ENCODE measurements around the gene COQ8A. TPM values are rescaled to one million over a fixed set of nuclear protein-coding genes. Genes with fewer than 3 reads are reported as not detected.

Gene COQ8A
- total and polyA plus RNA-seq, 7 experiments from 2014 or later: 34.1 to 83.4 (median 66.3) TPM

DNA sequence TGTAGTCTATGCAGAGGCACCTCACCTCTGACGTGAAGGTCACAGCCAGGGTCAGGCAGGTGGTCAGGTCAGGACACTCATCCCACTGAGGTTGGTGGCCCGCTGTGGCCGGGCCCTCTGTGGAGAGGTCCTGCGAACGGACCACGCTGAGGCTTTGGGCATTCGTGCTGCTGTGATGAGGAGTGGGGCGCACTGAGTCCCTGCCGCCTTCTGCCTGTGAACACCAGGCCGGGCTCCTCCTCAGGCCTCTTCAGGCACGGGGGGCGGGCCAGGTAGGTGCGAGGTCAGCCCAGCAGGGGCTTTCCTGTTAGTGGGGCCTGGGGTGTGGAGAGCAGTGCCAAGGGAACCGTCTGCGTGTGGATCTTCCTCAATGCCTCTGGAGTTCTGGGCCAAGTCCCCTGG lies 39.0 kb downstream of the COQ8A start:
- Mint-ChIP-seq H3K27me3 (no peaks in the 10 kb centered on the region), H3K36me3 (peaks cover 0 to 5% (median 0%) of the 10 kb centered on the region in 5 donors), H3K9me3 (no peaks in the 10 kb centered on the region), H3K27ac (no peak overlapping the region), H3K4me3 (no peak overlapping the region), H3K4me1 (peaks cover 0 to 5% (median 0%) of the 10 kb centered on the region in 7 donors)
- DNase-seq (no peak), ATAC-seq (no peak)
- H3K27me3 ChIP-seq (ENCODE audit: control insufficient read depth in 2 of 2, insufficient read depth in 2 of 2, low read length in 2 of 2): no peaks in the 10 kb centered on the region
- no peaks in the 10 kb centered on the region for H3K4me1 ChIP-seq (ENCODE audit: control insufficient read depth in 2 of 2, insufficient read depth in 2 of 2, low read length in 2 of 2)
- ChIA-PET POLR2A (no interaction called here), CTCF (no interaction called here)
- H3K4me3 ChIP-seq (ENCODE audit: low read length): no peak overlapping the region
- H3K36me3 ChIP-seq (ENCODE audit: control insufficient read depth in 2 of 3, insufficient read depth in 3 of 3, low read length in 3 of 3): peaks cover 0 to 83% (median 0%) of the 10 kb centered on the region in 3 experiments
- H3K9me3 ChIP-seq (ENCODE audit: control insufficient read depth in 2 of 3, low read length in 3 of 3): no peaks in the 10 kb centered on the region
- intact Hi-C loops (cut with micrococcal nuclease): no loop called here
- no peak overlapping the region for H3K27ac ChIP-seq (ENCODE audit: low read depth, low read length)

DNA sequence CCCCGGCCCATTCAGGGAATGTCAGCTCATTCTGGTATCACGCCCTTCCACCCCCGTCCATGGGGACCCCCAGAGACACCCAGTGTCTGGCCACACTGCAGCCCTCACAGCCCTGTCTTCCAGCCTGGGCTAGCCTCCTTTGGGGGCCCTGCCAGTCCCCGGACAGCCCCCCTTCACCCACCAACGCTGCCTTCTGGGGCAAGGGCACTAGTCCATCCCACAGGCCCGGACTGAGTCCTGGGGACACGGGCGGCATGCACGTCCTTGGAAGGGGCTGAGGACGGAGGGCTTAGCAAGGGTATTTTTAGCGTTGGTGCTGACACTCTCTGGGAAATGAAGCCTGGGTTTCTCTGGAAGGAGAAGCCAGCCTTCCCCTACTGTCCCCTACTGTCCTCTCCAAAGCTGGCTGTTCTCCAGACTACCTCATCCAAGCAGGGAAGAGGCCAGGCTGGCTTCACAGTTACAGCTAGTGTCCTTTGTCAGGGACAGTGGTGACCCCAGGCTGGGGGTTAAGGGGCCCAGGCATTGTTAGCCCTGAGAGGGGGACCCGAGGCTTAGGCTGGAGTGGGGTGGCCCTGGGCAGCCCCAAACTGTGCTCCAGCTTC lies 39.5 kb downstream of the COQ8A start:
- DNase-seq: no peak
- ATAC-seq: no peak
- Histone ChIP-seq H3K27ac (ENCODE audit: low read depth, low read length) (no peak overlapping the region), H3K9me3 (ENCODE audit: control insufficient read depth in 2 of 3, low read length in 3 of 3) (no peaks in the 10 kb centered on the region), H3K27me3 (ENCODE audit: control insufficient read depth in 2 of 2, insufficient read depth in 2 of 2, low read length in 2 of 2) (no peaks in the 10 kb centered on the region), H3K36me3 (ENCODE audit: control insufficient read depth in 2 of 3, insufficient read depth in 3 of 3, low read length in 3 of 3) (peaks cover 0 to 83% (median 0%) of the 10 kb centered on the region in 3 experiments), H3K4me1 (ENCODE audit: control insufficient read depth in 2 of 2, insufficient read depth in 2 of 2, low read length in 2 of 2) (no peaks in the 10 kb centered on the region), H3K4me3 (ENCODE audit: low read length) (no peak overlapping the region)
- Mint-ChIP-seq H3K27ac (no peak overlapping the region), H3K4me3 (no peak overlapping the region), H3K27me3 (no peaks in the 10 kb centered on the region), H3K9me3 (no peaks in the 10 kb centered on the region), H3K4me1 (peaks cover 0 to 4% (median 0%) of the 10 kb centered on the region in 7 donors), H3K36me3 (peaks cover 0 to 6% (median 0%) of the 10 kb centered on the region in 5 donors)
- ChIA-PET CTCF (no interaction called here), POLR2A (no interaction called here)
- intact Hi-C loops (cut with micrococcal nuclease): no loop called here

GRCh38 chr1:226980122-226980560 lies 40.0 kb downstream of the COQ8A start:
- no peak for DNase-seq
- peaks cover 0 to 83% (median 0%) of the 10 kb centered on the region in 3 experiments for H3K36me3 ChIP-seq (ENCODE audit: control insufficient read depth in 2 of 3, insufficient read depth in 3 of 3, low read length in 3 of 3)

GRCh38 chr1:226980565-226981385 lies 40.7 kb downstream of the COQ8A start:
- intact Hi-C loops (cut with micrococcal nuclease): no loop called here
- no peaks in the 10 kb centered on the region for H3K9me3 Mint-ChIP-seq
- no peak overlapping the region for H3K27ac ChIP-seq (ENCODE audit: low read depth, low read length)
- DNase-seq (no peak), ATAC-seq (no peak)
- H3K4me1 ChIP-seq (ENCODE audit: control insufficient read depth in 2 of 2, insufficient read depth in 2 of 2, low read length in 2 of 2): no peaks in the 10 kb centered on the region
- H3K36me3 ChIP-seq (ENCODE audit: control insufficient read depth in 2 of 3, insufficient read depth in 3 of 3, low read length in 3 of 3): peaks cover 0 to 88% (median 0%) of the 10 kb centered on the region in 3 experiments
- H3K9me3 ChIP-seq (ENCODE audit: control insufficient read depth in 2 of 3, low read length in 3 of 3): no peaks in the 10 kb centered on the region
- ChIA-PET CTCF (no interaction called here), POLR2A (no interaction called here)
- no peaks in the 10 kb centered on the region for H3K27me3 ChIP-seq (ENCODE audit: control insufficient read depth in 2 of 2, insufficient read depth in 2 of 2, low read length in 2 of 2)
- no peaks in the 10 kb centered on the region for H3K27me3 Mint-ChIP-seq
- peaks cover 0 to 4% (median 0%) of the 10 kb centered on the region in 7 donors for H3K4me1 Mint-ChIP-seq
- H3K4me3 ChIP-seq (ENCODE audit: low read length): no peak overlapping the region
- peaks cover 0 to 13% (median 4%) of the 10 kb centered on the region in 5 donors for H3K36me3 Mint-ChIP-seq
- no peak overlapping the region for H3K27ac Mint-ChIP-seq
- H3K4me3 Mint-ChIP-seq: no peak overlapping the region

More at GRCh38 chr1:226980122-226980560, 40.0 kb downstream of the COQ8A start:
- POLR2A ChIA-PET: no interaction called here
- peaks cover 0 to 4% (median 0%) of the 10 kb centered on the region in 7 donors for H3K4me1 Mint-ChIP-seq
- Histone ChIP-seq H3K4me3 (ENCODE audit: low read length) (no peak overlapping the region), H3K27me3 (ENCODE audit: control insufficient read depth in 2 of 2, insufficient read depth in 2 of 2, low read length in 2 of 2) (no peaks in the 10 kb centered on the region), H3K4me1 (ENCODE audit: control insufficient read depth in 2 of 2, insufficient read depth in 2 of 2, low read length in 2 of 2) (no peaks in the 10 kb centered on the region), H3K9me3 (ENCODE audit: control insufficient read depth in 2 of 3, low read length in 3 of 3) (no peaks in the 10 kb centered on the region), H3K27ac (ENCODE audit: low read depth, low read length) (no peak overlapping the region)
- no peak overlapping the region for H3K27ac Mint-ChIP-seq
- intact Hi-C loops (cut with micrococcal nuclease): no loop called here
- no peak overlapping the region for H3K4me3 Mint-ChIP-seq
- no peak for ATAC-seq
- peaks cover 0 to 9% (median 0%) of the 10 kb centered on the region in 5 donors for H3K36me3 Mint-ChIP-seq
- no peaks in the 10 kb centered on the region for H3K27me3 Mint-ChIP-seq
- no peaks in the 10 kb centered on the region for H3K9me3 Mint-ChIP-seq
- CTCF ChIA-PET: no interaction called here

GRCh38 chr1:226981386-226981817 lies 41.3 kb downstream of the COQ8A start:
- no peaks in the 10 kb centered on the region for H3K4me1 ChIP-seq (ENCODE audit: control insufficient read depth in 2 of 2, insufficient read depth in 2 of 2, low read length in 2 of 2)
- no peak overlapping the region for H3K4me3 Mint-ChIP-seq
- peaks cover 0 to 4% (median 0%) of the 10 kb centered on the region in 7 donors for H3K4me1 Mint-ChIP-seq
- no peak overlapping the region for H3K4me3 ChIP-seq (ENCODE audit: low read length)
- ChIA-PET POLR2A (no interaction called here), CTCF (no interaction called here)
- H3K27ac Mint-ChIP-seq: no peak overlapping the region
- DNase-seq (no peak), ATAC-seq (no peak)
- H3K9me3 Mint-ChIP-seq: no peaks in the 10 kb centered on the region
- no peaks in the 10 kb centered on the region for H3K27me3 Mint-ChIP-seq
- H3K27ac ChIP-seq (ENCODE audit: low read depth, low read length): no peak overlapping the region
- H3K36me3 Mint-ChIP-seq: peaks cover 6 to 19% (median 8%) of the 10 kb centered on the region in 5 donors
- no peaks in the 10 kb centered on the region for H3K27me3 ChIP-seq (ENCODE audit: control insufficient read depth in 2 of 2, insufficient read depth in 2 of 2, low read length in 2 of 2)
- no peaks in the 10 kb centered on the region for H3K9me3 ChIP-seq (ENCODE audit: control insufficient read depth in 2 of 3, low read length in 3 of 3)
- intact Hi-C loops (cut with micrococcal nuclease): no loop called here
- peaks cover 0 to 94% (median 0%) of the 10 kb centered on the region in 3 experiments for H3K36me3 ChIP-seq (ENCODE audit: control insufficient read depth in 2 of 3, insufficient read depth in 3 of 3, low read length in 3 of 3)

GRCh38 chr1:226981838-226982237 lies 41.7 kb downstream of the COQ8A start:
- intact Hi-C loops (cut with micrococcal nuclease): no loop called here
- Histone ChIP-seq H3K4me1 (ENCODE audit: control insufficient read depth in 2 of 2, insufficient read depth in 2 of 2, low read length in 2 of 2) (no peaks in the 10 kb centered on the region), H3K27me3 (ENCODE audit: control insufficient read depth in 2 of 2, insufficient read depth in 2 of 2, low read length in 2 of 2) (no peaks in the 10 kb centered on the region), H3K27ac (ENCODE audit: low read depth, low read length) (no peak overlapping the region), H3K9me3 (ENCODE audit: control insufficient read depth in 2 of 3, low read length in 3 of 3) (no peaks in the 10 kb centered on the region), H3K36me3 (ENCODE audit: control insufficient read depth in 2 of 3, insufficient read depth in 3 of 3, low read length in 3 of 3) (peaks cover 0 to 97% (median 0%) of the 10 kb centered on the region in 3 experiments), H3K4me3 (ENCODE audit: low read length) (no peak overlapping the region)
- no peak overlapping the region for H3K4me3 Mint-ChIP-seq
- ChIA-PET CTCF (no interaction called here), POLR2A (no interaction called here)
- H3K36me3 Mint-ChIP-seq: peaks cover 8 to 24% (median 11%) of the 10 kb centered on the region in 5 donors
- H3K9me3 Mint-ChIP-seq: no peaks in the 10 kb centered on the region
- H3K27ac Mint-ChIP-seq: no peak overlapping the region
- ATAC-seq (no peak), DNase-seq (no peak)
- H3K4me1 Mint-ChIP-seq: peaks cover 0 to 4% (median 0%) of the 10 kb centered on the region in 7 donors
- no peaks in the 10 kb centered on the region for H3K27me3 Mint-ChIP-seq
